Neural progenitor cell (in vitro differentiated cells): ENCODE results near the gene CST8. TPM values are rescaled to one million over a fixed set of nuclear protein-coding genes. Genes with fewer than 3 reads are reported as not detected.

Source experiments
- DNase-seq: peaks from one replicate; pipeline ENCODE4 v3.0.0-alpha.2; 2016; ENCODE audit warnings: low spot score
- H2AFZ ChIP-seq: fragments of 200-600 bp; sonication (generic); replicated peaks from 2 replicates; pipeline ENCODE4 v1.6.1; 2016; ENCODE audit warnings: antibody characterized with exemption
- H3F3A ChIP-seq: fragments of 200-600 bp; sonication (generic); 2 replicates; pipeline ENCODE4 v1.6.1; 2016; ENCODE audit warnings: antibody characterized with exemption, low read depth
- H3K27ac ChIP-seq: fragments of 200-600 bp; sonication (generic); 2 replicates; pipeline ENCODE4 v1.5.1; 2016; ENCODE audit warnings: mild to moderate bottlenecking
- H3K27me3 ChIP-seq: fragments of 200-600 bp; sonication (generic); 2 replicates; pipeline ENCODE4 v1.6.1; 2016; ENCODE audit warnings: mild to moderate bottlenecking, moderate library complexity
- H3K36me3 ChIP-seq: fragments of 200-600 bp; sonication (generic); 2 replicates; pipeline ENCODE4 v1.5.1; 2016
- H3K4me1 ChIP-seq: fragments of 200-600 bp; sonication (generic); 2 replicates; pipeline ENCODE4 v1.6.1; 2016; ENCODE audit warnings: mixed run types
- H3K4me2 ChIP-seq: fragments of 200-600 bp; sonication (generic); 2 replicates; pipeline ENCODE4 v1.6.1; 2016
- H3K4me3 ChIP-seq: fragments of 200-600 bp; sonication (generic); 2 replicates; pipeline ENCODE4 v1.5.1; 2016
- H3K79me2 ChIP-seq: fragments of 200-600 bp; sonication (generic); 2 replicates; pipeline ENCODE4 v1.6.1; 2016; ENCODE audit warnings: low read depth
- H3K9ac ChIP-seq: fragments of 200-600 bp; sonication (generic); 2 replicates; pipeline ENCODE4 v1.6.1; 2016
- H3K9me3 ChIP-seq: fragments of 200-600 bp; sonication (generic); 2 replicates; pipeline ENCODE4 v1.5.1; 2016; ENCODE audit warnings: low read depth
- H4K20me1 ChIP-seq: fragments of 200-600 bp; sonication (generic); 2 replicates; pipeline ENCODE4 v1.6.1; 2016; ENCODE audit warnings: low read depth
- H3K27ac Mint-ChIP-seq: 3 replicates; pipeline ENCODE4 v1.8.0; 2021; ENCODE audit warnings: mixed read lengths
- H3K27me3 Mint-ChIP-seq: 2 replicates; pipeline ENCODE4 v1.8.0; 2022; ENCODE audit warnings: low read depth, mild to moderate bottlenecking, inconsistent platforms, moderate library complexity, mixed read lengths; ENCODE audit not compliant: insufficient read depth
- H3K36me3 Mint-ChIP-seq: 3 replicates; pipeline ENCODE4 v1.8.0; 2021; ENCODE audit warnings: mixed read lengths
- H3K4me1 Mint-ChIP-seq: 3 replicates; pipeline ENCODE4 v1.8.0; 2021; ENCODE audit warnings: mixed read lengths
- H3K4me3 Mint-ChIP-seq: 3 replicates; pipeline ENCODE4 v1.8.0; 2021; ENCODE audit warnings: mild to moderate bottlenecking, moderate library complexity, mixed read lengths
- H3K9me3 Mint-ChIP-seq: 3 replicates; pipeline ENCODE4 v1.8.0; 2020; ENCODE audit warnings: mixed read lengths
- CTCF ChIP-seq: fragments of 200-600 bp; sonication (generic); IDR thresholded peaks from 2 replicates; pipeline ENCODE4 v1.5.1; 2017; ENCODE audit warnings: antibody characterized with exemption, mild to moderate bottlenecking
- EZH2 ChIP-seq: fragments of 200-600 bp; sonication (generic); IDR thresholded peaks from 2 replicates; pipeline ENCODE4 v1.6.1; 2017; ENCODE audit warnings: antibody characterized with exemption, mild to moderate bottlenecking, moderate library complexity
- EZH2phosphoT487 ChIP-seq: fragments of 200-600 bp; sonication (generic); IDR thresholded peaks from 2 replicates; pipeline ENCODE4 v1.6.1; 2017; ENCODE audit warnings: antibody characterized with exemption
- small RNA-seq: library from RNA; depleted of rRNA; stranded (forward); fragments of <200 nt; gene quantifications from one replicate; pipeline ENCODE3, GENCODE V24; 2015
- total RNA-seq: library from RNA; depleted of rRNA; stranded (reverse); fragments of >200 nt; gene quantifications from 2 replicates; pipeline ENCODE4 v1.2.3, GENCODE V29; 2015; ENCODE audit warnings: low replicate concordance

Gene CST8
- total RNA-seq, 1 donor from 2014 or later, result not detected

GRCh38 chr20:23544133-23544532 lies 53.2 kb downstream of the CST8 start:
- H3F3A ChIP-seq, result no peaks in the 10 kb centered on the region
- H3K27ac ChIP-seq, result no peak overlapping the region
- no peaks in the 10 kb centered on the region for H3K36me3 Mint-ChIP-seq
- DNase-seq, result no peak
- H3K9me3 Mint-ChIP-seq, result peaks cover 10% of the 10 kb centered on the region
- TF ChIP-seq EZH2 (no peak), EZH2phosphoT487 (no peak), CTCF (no peak)
- H3K4me1 Mint-ChIP-seq, result peaks cover 15% of the 10 kb centered on the region
- no peak overlapping the region for H3K4me3 ChIP-seq
- H3K9ac ChIP-seq, result no peak overlapping the region
- H4K20me1 ChIP-seq, result no peaks in the 10 kb centered on the region
- no peaks in the 10 kb centered on the region for H3K79me2 ChIP-seq
- H3K4me3 Mint-ChIP-seq, result no peak overlapping the region
- no peak overlapping the region for H3K4me2 ChIP-seq
- no peak overlapping the region for H2AFZ ChIP-seq
- H3K36me3 ChIP-seq, result no peaks in the 10 kb centered on the region
- H3K4me1 ChIP-seq, result peaks cover 12% of the 10 kb centered on the region
- H3K27ac Mint-ChIP-seq, result no peak overlapping the region
- H3K27me3 Mint-ChIP-seq, result peaks cover 27% of the 10 kb centered on the region
- no peaks in the 10 kb centered on the region for H3K9me3 ChIP-seq
- no peaks in the 10 kb centered on the region for H3K27me3 ChIP-seq

Small RNA genes within 50 kb of the gene (small RNA-seq; reads per million reads assigned to genes)
- gene RF00019, result not detected

Other genes with a start within 250 kb of the CST8 start
- gene NXT1, start 140.3 kb upstream of the CST8 start, total RNA-seq, result 14.6 and 32.4 TPM in 2 replicates
- 12.9 and 13.8 TPM in 2 replicates for gene GZF1, start 128.9 kb upstream of the CST8 start, total RNA-seq
- gene NAPB, start 69.6 kb upstream of the CST8 start, total RNA-seq, result 19.8 and 23.8 TPM in 2 replicates
- gene CSTL1, start 51.4 kb upstream of the CST8 start, total RNA-seq, result not detected in 2 replicates
- not detected in 2 replicates for gene CST11, start 38.2 kb upstream of the CST8 start, total RNA-seq
- gene CST9L, start 77.4 kb downstream of the CST8 start, total RNA-seq, result not detected in 2 replicates
- not detected in 2 replicates for gene CST9, start 114.8 kb downstream of the CST8 start, total RNA-seq
- gene CST3, start 146.8 kb downstream of the CST8 start, total RNA-seq, result 20.8 and 58.0 TPM in 2 replicates
- not detected in 2 replicates for gene CST4, start 197.9 kb downstream of the CST8 start, total RNA-seq